Esophagus squamous epithelium (tissue), 5 donors: Measurements from ENCODE around the gene ARMS2. TPM values are rescaled to one million over a fixed set of nuclear protein-coding genes. Genes with fewer than 3 reads are reported as not detected.
A peak's percentile ranks its signal among the peaks of the same experiment; 100 is the strongest.

Experiments used
- DNase-seq: peaks from one replicate; lab custom pipeline; 2025; lab: John Stamatoyannopoulos, UW
- H3K27ac ChIP-seq, 4 donors: fragments of 200-600 bp; sonication (generic); one replicate each; pipeline ENCODE4 v1.5.1; 2016 to 2019; ENCODE audit warnings: mild to moderate bottlenecking in 1 of 4
- H3K27me3 ChIP-seq, 4 donors: fragments of 200-600 bp; sonication (generic); 1 replicate in 3 of 4; 2 replicates in 1 of 4; pipeline versions ENCODE4 v1.5.1 to v1.6.0; 2017 to 2021; ENCODE audit warnings: antibody characterized with exemption in 1 of 4
- H3K36me3 ChIP-seq, 3 donors: fragments of 200-600 bp; sonication (generic); one replicate each; pipeline ENCODE4 v1.5.1; 2016 to 2019
- H3K4me1 ChIP-seq, 3 donors: fragments of 200-600 bp; sonication (generic); one replicate each; pipeline ENCODE4 v1.5.1; 2017 to 2019
- H3K4me3 ChIP-seq, 4 donors: fragments of 200-600 bp; sonication (generic); 1 replicate in 3 of 4; 2 replicates in 1 of 4; pipeline ENCODE4 v1.5.1; 2016 to 2019; ENCODE audit warnings: mild to moderate bottlenecking in 2 of 4, moderate library complexity in 1 of 4
- H3K9me3 ChIP-seq, 3 donors: fragments of 200-600 bp; sonication (generic); one replicate each; pipeline ENCODE4 v1.5.1; 2016 to 2019
- CTCF ChIP-seq, 6 experiments: fragments of 450-650 bp in 4 of 6; fragments of 200-600 bp in 2 of 6; sonication (generic) in 2 of 6; IDR thresholded peaks; one replicate each; pipeline ENCODE4 v1.5.1; 2016 to 2019; ENCODE audit warnings: antibody characterized with exemption in 6 of 6, mild to moderate bottlenecking in 4 of 6, moderate library complexity in 4 of 6
- POLR2A ChIP-seq, 4 donors: fragments of 450-650 bp; IDR thresholded peaks; one replicate each; pipeline ENCODE4 v1.6.1; 2017; ENCODE audit warnings: antibody characterized with exemption in 4 of 4, mild to moderate bottlenecking in 4 of 4, moderate library complexity in 3 of 4
- WGBS, 2 donors: methylation state at CpG; one replicate each; pipeline ENCODE4 v1.1.5; 2018; 5-methylcytosine and 5-hydroxymethylcytosine counted together
- intact Hi-C: fragments of 100-400 bp; cut with DNase I; formaldehyde crosslinking; loops from one replicate; pipeline ENCODE4 v1.15.0; 2022
- total RNA-seq, 4 donors: library from RNA; depleted of rRNA; stranded (reverse); fragments of >200 nt; gene quantifications; one replicate each; pipeline ENCODE4 v1.1.0, GENCODE V29; 2016
- donor health status: DM: yes; HTN: yes; CAD: no.

Gene ARMS2
- total RNA-seq, 4 donors from 2014 or later: not detected

- WGBS, 2 donors: 68 to 76% methylated on average over 5 of the region's 5 CpGs
- no peaks in the 10 kb centered on the region for H3K9me3 ChIP-seq
- TF ChIP-seq CTCF (IDR thresholded peaks at IDR 0.05) (no peak), POLR2A (IDR thresholded peaks at IDR 0.05) (no peak)
- no peak overlapping the region for H3K4me3 ChIP-seq
- H3K4me1 ChIP-seq: peaks cover 0 to 23% (median 4%) of the 10 kb centered on the region in 3 donors
- intact Hi-C loops: no loop called here
- no peaks in the 10 kb centered on the region for H3K27me3 ChIP-seq
- no peak for DNase-seq
- H3K27ac ChIP-seq: no peak overlapping the region
- peaks cover 0 to 95% (median 0%) of the 10 kb centered on the region in 3 donors for H3K36me3 ChIP-seq
Observed at GRCh38 chr10:122422266-122422989, 32.0 kb upstream of the ARMS2 start.

GRCh38 chr10:122424059-122424458 is 30.4 kb upstream of the ARMS2 start:
- 68 to 86% methylated on average over 2 of the region's 2 CpGs for WGBS, 2 donors
- Histone ChIP-seq H3K27me3 (no peaks in the 10 kb centered on the region), H3K27ac (no peak overlapping the region), H3K4me3 (no peak overlapping the region), H3K36me3 (peaks cover 0 to 92% (median 0%) of the 10 kb centered on the region in 3 donors), H3K9me3 (no peaks in the 10 kb centered on the region), H3K4me1 (peaks cover 0 to 17% (median 4%) of the 10 kb centered on the region in 3 donors)
- TF ChIP-seq POLR2A (IDR thresholded peaks at IDR 0.05): no peak
- no peak for TF ChIP-seq CTCF (IDR thresholded peaks at IDR 0.05)
- intact Hi-C loops: no loop called here
- DNase-seq: no peak

GRCh38 chr10:122426829-122427228 is 27.6 kb upstream of the ARMS2 start:
- 92 to 95% methylated on average over 6 of the region's 6 CpGs for WGBS, 2 donors
- Histone ChIP-seq H3K27me3 (no peaks in the 10 kb centered on the region), H3K36me3 (peaks cover 0 to 95% (median 0%) of the 10 kb centered on the region in 3 donors), H3K4me3 (no peak overlapping the region), H3K9me3 (no peaks in the 10 kb centered on the region), H3K27ac (no peak overlapping the region), H3K4me1 (no peaks in the 10 kb centered on the region)
- intact Hi-C loops: no loop called here
- DNase-seq: no peak
- TF ChIP-seq POLR2A (IDR thresholded peaks at IDR 0.05) (no peak), CTCF (IDR thresholded peaks at IDR 0.05) (no peak)

- Histone ChIP-seq H3K27ac (no peak overlapping the region), H3K27me3 (no peaks in the 10 kb centered on the region), H3K4me1 (no peaks in the 10 kb centered on the region), H3K36me3 (peaks cover 0 to 94% (median 0%) of the 10 kb centered on the region in 3 donors), H3K9me3 (no peaks in the 10 kb centered on the region), H3K4me3 (no peak overlapping the region)
- DNase-seq: no peak
- 67 to 71% methylated on average over 2 of the region's 2 CpGs for WGBS, 2 donors
- intact Hi-C loops: no loop called here
- TF ChIP-seq CTCF (IDR thresholded peaks at IDR 0.05) (no peak), POLR2A (IDR thresholded peaks at IDR 0.05) (no peak)
Observed at GRCh38 chr10:122427280-122427679, 27.2 kb upstream of the ARMS2 start.

GRCh38 chr10:122435212-122435827 is 19.1 kb upstream of the ARMS2 start:
- Histone ChIP-seq H3K4me3 (no peak overlapping the region), H3K4me1 (no peaks in the 10 kb centered on the region), H3K36me3 (peaks cover 0 to 27% (median 0%) of the 10 kb centered on the region in 3 donors), H3K27me3 (no peaks in the 10 kb centered on the region), H3K9me3 (no peaks in the 10 kb centered on the region), H3K27ac (no peak overlapping the region)
- TF ChIP-seq CTCF (IDR thresholded peaks at IDR 0.05): peak; percentile 43 to 85 (median 72)
- TF ChIP-seq POLR2A (IDR thresholded peaks at IDR 0.05): no peak
- intact Hi-C loops: loop anchor here (5.0 kb wide), 1 partner anchor 138 kb away; no protein-coding TSS in a partner anchor
- WGBS, 2 donors: 35% methylated on average over 3 of the region's 3 CpGs
- no peak for DNase-seq
